ENCODE data around the gene OMP. TPM values are rescaled to one million over a fixed set of nuclear protein-coding genes. Genes with fewer than 3 reads are reported as not detected.

OMP gene
- total RNA-seq, 2 experiments from 2014 or later: not detected

DNA sequence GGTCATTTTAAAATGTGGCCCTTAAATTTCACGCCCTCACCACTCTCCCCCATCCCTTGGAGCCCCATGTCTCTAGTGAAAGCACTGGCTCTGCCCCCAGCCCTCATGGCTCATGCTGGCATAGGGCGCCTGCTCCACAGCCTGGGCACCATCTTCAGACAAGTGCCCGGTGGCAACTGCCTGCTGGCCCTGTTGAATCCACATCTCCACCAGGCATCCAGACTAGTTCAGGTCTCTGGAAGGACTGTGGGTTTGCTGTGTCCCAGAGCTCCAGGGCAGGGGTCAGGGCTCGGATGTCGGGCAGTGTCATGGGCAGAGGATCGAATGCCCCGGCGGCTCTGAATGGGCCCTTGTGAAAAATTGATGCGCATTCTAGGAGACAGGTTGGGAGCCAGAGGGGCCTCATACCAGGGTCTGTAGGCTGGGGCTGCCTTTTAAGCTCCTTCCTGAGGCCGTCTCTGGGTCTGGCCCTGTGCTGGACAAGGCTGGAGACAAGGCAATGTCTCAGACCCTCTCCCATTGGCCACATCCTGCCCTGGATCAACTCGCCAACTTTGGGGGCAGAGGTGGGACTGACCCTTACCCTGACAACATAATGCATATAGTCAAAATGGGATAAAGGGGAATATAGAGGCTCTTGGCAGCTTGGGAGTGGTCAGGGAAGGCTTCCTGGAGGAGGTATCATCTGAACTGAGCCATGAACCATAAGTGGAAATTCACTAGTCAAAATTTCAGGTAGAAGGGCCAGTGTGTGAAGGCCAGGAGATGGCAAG lies 26.6 kb downstream of the OMP start:
- Histone ChIP-seq H3K27me3 (ENCODE audit: control insufficient read depth in 1 of 2, insufficient read depth in 2 of 2, low read length in 2 of 2) (peaks cover 3 to 4% of the 10 kb centered on the region in 2 experiments), H3K4me3 (ENCODE audit: low read length) (no peak overlapping the region), H3K9me3 (ENCODE audit: control insufficient read depth in 1 of 2, insufficient read depth in 1 of 2, low read length in 2 of 2) (no peaks in the 10 kb centered on the region), H3K36me3 (ENCODE audit: insufficient read depth, low read length) (no peaks in the 10 kb centered on the region), H3K4me1 (ENCODE audit: insufficient read depth, low read length) (peaks cover 14% of the 10 kb centered on the region), H3K27ac (ENCODE audit: low read depth in 1 of 2, low read length in 2 of 2) (no peak overlapping the region)
- no peak for DNase-seq
- intact Hi-C loops (cut with DNase I, micrococcal nuclease): no loop called here
- Mint-ChIP-seq H3K36me3 (ENCODE audit: low read depth) (no peaks in the 10 kb centered on the region), H3K27ac (no peak overlapping the region), H3K9me3 (no peaks in the 10 kb centered on the region), H3K27me3 (no peaks in the 10 kb centered on the region), H3K4me3 (no peak overlapping the region), H3K4me1 (ENCODE audit: low read depth) (peaks cover 12% of the 10 kb centered on the region)
- CTCF ChIA-PET: no interaction called here
- TF ChIP-seq, protein P1, sequence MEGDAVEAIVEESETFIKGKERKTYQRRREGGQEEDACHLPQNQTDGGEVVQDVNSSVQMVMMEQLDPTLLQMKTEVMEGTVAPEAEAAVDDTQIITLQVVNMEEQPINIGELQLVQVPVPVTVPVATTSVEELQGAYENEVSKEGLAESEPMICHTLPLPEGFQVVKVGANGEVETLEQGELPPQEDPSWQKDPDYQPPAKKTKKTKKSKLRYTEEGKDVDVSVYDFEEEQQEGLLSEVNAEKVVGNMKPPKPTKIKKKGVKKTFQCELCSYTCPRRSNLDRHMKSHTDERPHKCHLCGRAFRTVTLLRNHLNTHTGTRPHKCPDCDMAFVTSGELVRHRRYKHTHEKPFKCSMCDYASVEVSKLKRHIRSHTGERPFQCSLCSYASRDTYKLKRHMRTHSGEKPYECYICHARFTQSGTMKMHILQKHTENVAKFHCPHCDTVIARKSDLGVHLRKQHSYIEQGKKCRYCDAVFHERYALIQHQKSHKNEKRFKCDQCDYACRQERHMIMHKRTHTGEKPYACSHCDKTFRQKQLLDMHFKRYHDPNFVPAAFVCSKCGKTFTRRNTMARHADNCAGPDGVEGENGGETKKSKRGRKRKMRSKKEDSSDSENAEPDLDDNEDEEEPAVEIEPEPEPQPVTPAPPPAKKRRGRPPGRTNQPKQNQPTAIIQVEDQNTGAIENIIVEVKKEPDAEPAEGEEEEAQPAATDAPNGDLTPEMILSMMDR (IDR thresholded peaks at IDR 0.05): no peak
- POLR2A ChIA-PET: no interaction called here
- no peak for ATAC-seq (ENCODE audit: poor library complexity)

DNA sequence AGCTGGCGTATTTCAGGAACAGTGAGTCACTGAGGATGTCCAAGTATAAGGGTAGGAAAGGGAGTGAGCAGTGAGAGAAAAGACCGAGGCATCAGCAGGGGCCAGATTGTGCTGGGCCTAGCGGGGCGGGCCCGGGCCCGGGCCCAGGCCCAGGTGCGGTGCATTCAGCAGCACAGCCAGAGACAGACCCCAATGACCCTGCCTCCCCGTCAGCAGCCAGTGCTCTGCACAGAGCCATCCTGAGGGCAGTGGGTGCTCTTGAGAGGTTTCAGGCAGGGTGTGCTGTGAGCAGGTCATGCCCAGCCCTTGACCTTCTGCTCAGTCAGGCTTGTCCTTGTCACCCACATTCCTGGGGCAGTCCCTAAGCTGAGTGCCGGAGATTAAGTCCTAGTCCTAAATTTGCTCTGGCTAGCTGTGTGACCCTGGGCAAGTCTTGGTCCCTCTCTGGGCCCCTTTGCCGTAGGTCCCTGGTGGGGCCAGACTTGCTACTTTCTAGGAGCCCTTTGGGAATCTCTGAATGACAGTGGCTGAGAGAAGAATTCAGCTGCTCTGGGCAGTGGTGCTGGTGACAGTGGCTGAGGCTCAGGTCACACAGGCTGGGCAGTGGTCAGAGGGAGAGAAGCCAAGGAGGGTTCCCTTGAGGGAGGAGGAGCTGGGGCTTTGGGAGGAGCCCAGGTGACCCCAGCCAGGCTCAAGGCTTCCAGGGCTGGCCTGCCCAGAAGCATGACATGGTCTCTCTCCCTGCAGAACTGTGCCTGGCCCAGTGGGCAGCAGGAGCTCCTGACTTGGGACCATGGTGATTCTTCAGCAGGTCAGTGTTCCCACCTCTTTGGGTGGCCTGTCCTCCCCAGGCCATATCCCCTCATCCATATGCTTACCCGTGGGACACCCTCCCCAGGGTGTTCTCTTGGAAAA lies 27.5 kb downstream of the OMP start:
- H3K9me3 ChIP-seq (ENCODE audit: control insufficient read depth in 1 of 2, insufficient read depth in 1 of 2, low read length in 2 of 2): no peaks in the 10 kb centered on the region
- no peak overlapping the region for H3K27ac ChIP-seq (ENCODE audit: low read depth in 1 of 2, low read length in 2 of 2)
- CTCF ChIA-PET: no interaction called here
- H3K36me3 Mint-ChIP-seq (ENCODE audit: low read depth): no peaks in the 10 kb centered on the region
- no peaks in the 10 kb centered on the region for H3K36me3 ChIP-seq (ENCODE audit: insufficient read depth, low read length)
- peaks cover 12% of the 10 kb centered on the region for H3K4me1 Mint-ChIP-seq (ENCODE audit: low read depth)
- no peak overlapping the region for H3K4me3 ChIP-seq (ENCODE audit: low read length)
- H3K27ac Mint-ChIP-seq: no peak overlapping the region
- ATAC-seq (ENCODE audit: poor library complexity): no peak
- no peak for DNase-seq
- H3K27me3 Mint-ChIP-seq: no peaks in the 10 kb centered on the region
- no peak overlapping the region for H3K4me3 Mint-ChIP-seq
- no peaks in the 10 kb centered on the region for H3K9me3 Mint-ChIP-seq
- TF ChIP-seq, protein P1 (IDR thresholded peaks at IDR 0.05): no peak
- intact Hi-C loops (cut with DNase I, micrococcal nuclease): no loop called here
- peaks cover 3 to 4% of the 10 kb centered on the region in 2 experiments for H3K27me3 ChIP-seq (ENCODE audit: control insufficient read depth in 1 of 2, insufficient read depth in 2 of 2, low read length in 2 of 2)
- peaks cover 14% of the 10 kb centered on the region for H3K4me1 ChIP-seq (ENCODE audit: insufficient read depth, low read length)
- POLR2A ChIA-PET: no interaction called here

DNA sequence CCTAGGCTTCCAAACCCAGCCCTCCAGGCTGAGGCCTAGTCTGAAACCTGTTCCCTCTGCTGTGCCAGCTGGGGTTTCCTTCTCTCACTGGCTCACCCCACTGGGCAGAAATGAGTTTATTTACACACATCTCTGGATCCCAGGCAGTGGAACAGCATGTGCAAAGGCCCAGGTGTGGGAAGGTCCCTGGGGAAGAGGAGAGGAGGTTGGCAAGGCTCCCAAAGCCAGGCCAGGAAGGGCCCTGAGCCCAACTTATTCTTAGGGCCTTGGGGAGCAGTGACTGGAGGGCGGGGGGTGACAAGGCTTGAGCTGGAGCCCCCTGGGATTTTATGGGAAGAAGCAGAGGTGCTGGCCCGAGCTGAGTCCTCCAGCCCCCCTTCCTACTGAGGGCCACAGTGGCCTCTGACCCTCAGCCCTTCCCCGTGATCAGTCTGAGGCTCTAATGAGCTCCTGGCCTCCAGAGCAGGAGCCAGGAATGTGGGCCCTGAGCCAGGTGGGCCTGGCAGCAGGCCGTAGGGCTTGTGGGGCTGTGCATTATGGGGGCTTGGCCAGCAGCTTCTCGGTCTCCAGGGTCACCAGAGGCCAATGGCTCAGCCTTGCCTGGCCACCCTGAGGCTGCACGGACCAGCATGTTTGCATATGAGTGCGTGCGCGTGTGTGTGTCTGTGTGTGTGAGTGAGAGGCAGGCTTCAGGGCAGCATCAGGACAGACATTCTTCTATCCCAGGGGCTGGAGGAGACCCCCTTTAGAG lies 28.3 kb downstream of the OMP start:
- Mint-ChIP-seq H3K4me1 (ENCODE audit: low read depth) (peaks cover 12% of the 10 kb centered on the region), H3K27ac (no peak overlapping the region), H3K4me3 (no peak overlapping the region), H3K9me3 (no peaks in the 10 kb centered on the region), H3K36me3 (ENCODE audit: low read depth) (no peaks in the 10 kb centered on the region), H3K27me3 (no peaks in the 10 kb centered on the region)
- no peak for ATAC-seq (ENCODE audit: poor library complexity)
- H3K36me3 ChIP-seq (ENCODE audit: insufficient read depth, low read length): no peaks in the 10 kb centered on the region
- ChIA-PET POLR2A (no interaction called here), CTCF (no interaction called here)
- H3K9me3 ChIP-seq (ENCODE audit: control insufficient read depth in 1 of 2, insufficient read depth in 1 of 2, low read length in 2 of 2): no peaks in the 10 kb centered on the region
- peaks cover 3 to 4% of the 10 kb centered on the region in 2 experiments for H3K27me3 ChIP-seq (ENCODE audit: control insufficient read depth in 1 of 2, insufficient read depth in 2 of 2, low read length in 2 of 2)
- H3K4me1 ChIP-seq (ENCODE audit: insufficient read depth, low read length): peaks cover 14% of the 10 kb centered on the region
- intact Hi-C loops (cut with DNase I, micrococcal nuclease): no loop called here
- DNase-seq: no peak
- no peak overlapping the region for H3K4me3 ChIP-seq (ENCODE audit: low read length)
- TF ChIP-seq, protein P1 (IDR thresholded peaks at IDR 0.05): no peak
- H3K27ac ChIP-seq (ENCODE audit: low read depth in 1 of 2, low read length in 2 of 2): no peak overlapping the region
